Gastrocnemius medialis (tissue), 4 donors: ENCODE data around the gene PKIB.

Source experiments
- CTCF ChIP-seq, 5 experiments: fragments of 450-650 bp in 3 of 5; fragments of 200-600 bp in 2 of 5; sonication (generic) in 2 of 5; IDR thresholded peaks in 4 of 5; conservative IDR thresholded peaks in 1 of 5; 1 replicate in 4 of 5; 2 replicates in 1 of 5; pipeline ENCODE4 v1.5.1; 2016 to 2019; ENCODE audit warnings: antibody characterized with exemption in 5 of 5, mild to moderate bottlenecking in 3 of 5, moderate library complexity in 3 of 5
- POLR2A ChIP-seq, 2 donors: fragments of 450-650 bp; IDR thresholded peaks; one replicate each; pipeline ENCODE4 v1.6.1; 2017; ENCODE audit warnings: antibody characterized with exemption in 2 of 2, mild to moderate bottlenecking in 2 of 2, moderate library complexity in 2 of 2

- TF ChIP-seq CTCF (IDR thresholded peaks at IDR 0.05 in 4 of 5, conservative IDR thresholded peaks at IDR 0.05 in 1 of 5), result no peak
- TF ChIP-seq POLR2A (IDR thresholded peaks at IDR 0.05), result no peak
Measured at GRCh38 chr6:122747573-122747972, 137.4 kb downstream of the PKIB start.
